HG03095 (cell line): Measurements from ENCODE around the gene ACTN2.
A peak's percentile ranks its signal among the peaks of the same experiment; 100 is the strongest.

Experiments
- ATAC-seq: cut with Tn5 transposase; IDR thresholded peaks from one replicate; pipeline ENCODE4 v1.9.1; 2021; ENCODE audit warnings: moderate library complexity; ENCODE audit not compliant: unreplicated experiment

ACTN2 gene

DNA sequence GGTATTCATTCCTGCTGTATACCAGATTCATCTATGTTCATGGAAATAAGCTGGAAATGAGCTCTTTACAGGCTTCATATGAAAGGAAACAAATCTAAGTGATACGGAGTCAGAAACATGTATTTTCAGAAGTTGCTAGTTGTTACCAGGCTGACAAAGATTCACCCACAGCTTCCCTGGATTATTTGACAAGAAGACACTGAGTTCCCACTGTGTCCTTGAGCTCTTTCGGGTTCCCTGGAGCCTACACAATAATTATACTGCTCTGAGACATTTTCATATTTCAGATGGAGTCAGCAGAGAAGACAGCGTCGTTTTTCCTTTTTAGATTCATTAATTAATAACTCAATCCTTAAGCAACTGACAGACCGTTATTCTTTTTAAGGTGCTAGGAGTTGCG lies 79.5 kb downstream of the ACTN2 start:
- no peak for ATAC-seq

DNA sequence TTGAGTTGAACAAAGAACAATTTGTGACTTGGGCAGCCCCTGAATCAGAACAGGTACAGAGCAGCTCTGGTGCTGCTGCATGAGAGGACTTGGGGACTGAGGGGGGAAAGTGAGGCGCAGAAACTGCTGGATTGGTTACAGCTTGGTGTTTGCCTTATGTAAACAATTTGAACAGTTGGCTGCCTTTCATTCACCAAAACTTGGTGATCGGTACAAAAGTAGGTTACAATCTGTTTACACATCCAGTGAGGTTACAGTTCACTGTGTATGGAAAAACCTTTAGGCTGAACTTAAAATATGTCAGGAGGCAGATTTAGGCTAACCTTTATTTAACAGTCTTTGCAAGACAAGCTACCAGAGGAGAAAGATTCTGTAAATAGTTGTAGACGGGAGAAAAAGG lies 80.2 kb downstream of the ACTN2 start:
- no peak for ATAC-seq

DNA sequence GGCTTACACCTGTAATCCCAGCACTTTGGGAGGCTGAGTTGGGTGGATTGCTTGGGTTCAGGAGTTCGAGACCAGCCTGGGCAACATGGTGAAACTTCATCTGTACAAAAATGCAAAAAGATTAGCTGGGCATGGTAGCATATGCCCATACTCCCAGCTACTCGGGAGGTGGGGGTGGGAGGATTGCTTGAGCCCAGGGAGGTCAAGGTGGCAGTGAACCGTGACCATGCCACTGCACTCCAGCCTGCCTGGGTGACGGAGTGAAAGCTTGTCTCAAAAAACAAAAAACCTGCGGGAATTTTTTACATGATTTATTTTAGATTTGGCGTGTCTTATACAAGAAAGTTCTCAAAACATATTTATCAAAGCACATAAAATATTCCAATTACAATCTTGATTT lies 81.0 kb downstream of the ACTN2 start:
- ATAC-seq: no peak

DNA sequence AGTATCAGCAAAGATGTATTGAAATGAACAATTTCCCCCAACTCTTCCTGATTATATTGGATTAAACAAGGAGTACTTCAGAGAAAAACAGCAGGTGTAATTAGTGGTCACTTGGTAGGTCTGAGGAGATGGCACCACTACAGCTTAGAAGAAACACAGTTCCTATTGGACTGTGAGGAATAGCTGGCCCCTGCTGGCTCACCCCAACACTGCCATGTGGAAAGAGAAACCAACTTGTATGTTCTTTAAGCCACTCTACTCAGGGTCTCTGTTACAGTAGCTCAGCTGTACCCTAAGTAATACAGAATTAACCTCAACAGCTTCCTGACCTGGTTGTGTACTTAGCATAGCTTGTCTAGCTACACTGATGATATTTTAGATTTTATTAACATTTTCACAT lies 82.3 kb downstream of the ACTN2 start:
- ATAC-seq: no peak

DNA sequence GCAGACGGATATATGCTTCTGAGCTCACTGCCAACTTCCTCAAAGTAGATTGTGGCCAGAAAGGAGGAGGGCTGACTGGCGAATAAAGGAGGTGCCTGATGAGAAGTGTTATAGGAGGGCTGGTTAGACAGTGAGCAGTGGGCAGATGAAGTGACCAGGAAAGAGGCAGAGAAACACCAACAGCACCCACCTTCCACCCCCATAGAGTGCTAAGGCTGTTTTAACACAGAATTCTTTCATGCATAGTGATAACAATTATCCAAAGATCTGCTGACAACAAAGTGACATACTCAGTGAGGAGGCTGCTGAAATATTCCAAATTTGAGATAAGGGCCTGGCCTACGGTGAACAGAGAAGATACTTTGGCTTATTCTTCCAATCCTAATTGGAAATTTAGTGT lies 87.6 kb downstream of the ACTN2 start:
- ATAC-seq: no peak

DNA sequence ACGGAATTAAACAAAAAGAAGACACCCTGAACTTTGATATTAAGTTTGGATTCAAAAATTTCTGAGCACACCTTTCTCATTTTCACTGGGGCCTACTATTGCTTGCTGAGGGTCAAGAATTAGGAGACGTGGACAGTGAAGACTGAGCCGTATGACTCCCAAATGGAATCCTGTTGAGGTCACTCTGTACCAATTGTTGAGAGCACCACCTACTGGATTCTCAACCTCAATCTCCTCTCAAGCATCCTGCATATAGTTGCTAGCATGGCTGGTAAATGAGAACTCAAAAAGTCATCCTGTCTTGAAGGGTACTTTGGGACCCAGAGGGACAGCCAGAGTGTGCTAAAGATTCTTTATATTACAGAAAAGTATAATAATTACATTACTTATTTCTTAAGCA lies 88.6 kb downstream of the ACTN2 start:
- no peak for ATAC-seq

DNA sequence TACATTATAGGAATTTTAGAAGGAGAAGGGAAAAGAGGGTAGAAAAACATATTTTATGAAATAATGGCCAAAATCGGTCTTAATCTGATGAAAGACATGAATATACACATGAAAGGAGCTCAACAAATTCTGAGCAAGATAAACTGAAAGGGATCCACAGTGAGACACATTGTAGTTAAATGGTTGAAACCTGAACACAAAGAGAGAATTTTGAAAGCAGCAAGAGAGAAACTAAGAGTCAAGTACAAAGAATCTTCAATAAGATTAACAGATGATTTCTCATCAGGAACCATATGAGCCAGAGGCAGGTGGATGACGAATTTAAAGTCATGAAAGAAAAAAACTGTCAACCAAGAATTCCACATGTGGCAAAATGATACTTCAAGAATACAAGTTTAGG lies 93.0 kb downstream of the ACTN2 start:
- no peak for ATAC-seq

DNA sequence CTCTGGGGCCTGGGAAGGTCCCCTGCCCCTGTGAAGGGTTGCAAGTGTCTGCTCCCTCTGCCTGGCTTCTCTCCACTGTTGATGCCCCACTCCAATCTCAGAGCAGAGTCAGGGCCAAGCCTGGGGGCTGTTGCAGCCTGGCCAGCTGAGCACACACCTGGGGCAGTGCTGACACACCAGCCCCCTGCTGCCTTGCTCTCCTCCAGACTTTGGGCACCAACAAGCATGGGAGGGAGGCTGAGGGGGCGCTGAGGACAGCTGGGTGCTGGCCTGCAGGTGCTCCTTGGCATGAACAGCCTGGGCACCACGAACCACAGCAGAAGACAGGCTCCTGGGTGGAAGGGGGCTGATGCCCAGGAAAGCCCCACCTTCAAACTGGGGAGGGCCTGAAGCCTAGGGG lies 99.2 kb downstream of the ACTN2 start:
- ATAC-seq: no peak

DNA sequence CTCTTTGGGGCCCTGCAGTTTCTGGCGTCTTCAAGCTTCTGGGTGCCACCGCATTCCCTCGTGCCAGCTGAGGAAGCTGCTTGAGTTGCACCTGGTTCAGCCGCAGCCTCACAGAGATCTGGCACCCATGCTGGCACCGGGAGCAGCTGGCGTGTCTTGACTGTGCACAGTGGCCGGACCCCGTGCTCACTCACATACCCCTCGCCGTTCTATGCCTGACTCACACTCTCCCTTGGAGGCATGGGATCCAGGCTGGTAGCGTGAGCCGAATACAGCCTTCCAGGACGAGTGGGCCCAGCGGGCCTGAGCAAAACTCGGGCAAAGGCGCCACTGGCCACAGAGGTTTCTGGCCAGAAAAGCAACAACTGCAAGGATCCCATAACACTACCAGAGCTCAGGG lies 100.2 kb downstream of the ACTN2 start:
- no peak for ATAC-seq

DNA sequence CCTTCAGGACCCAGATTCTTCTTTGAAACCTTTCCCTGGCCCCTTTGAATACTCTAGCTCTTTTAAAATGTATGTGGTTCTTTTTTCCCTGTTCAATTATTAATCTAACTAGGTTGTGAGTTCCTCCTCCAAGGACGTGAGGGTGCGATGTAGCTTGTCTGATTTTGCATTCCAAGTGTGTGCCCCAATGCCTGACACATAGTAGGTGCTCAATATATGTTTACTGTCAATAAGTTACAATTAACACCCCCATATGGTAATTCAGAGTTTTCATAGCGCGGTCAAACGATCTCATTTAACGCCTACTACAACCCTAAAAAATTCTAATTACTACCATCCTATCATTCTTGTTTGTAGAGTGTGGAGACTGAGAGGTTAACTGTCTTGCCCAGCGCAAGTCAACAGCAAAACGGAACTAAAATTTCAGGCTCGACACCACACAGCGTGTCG lies 108.3 kb downstream of the ACTN2 start:
- no peak for ATAC-seq

DNA sequence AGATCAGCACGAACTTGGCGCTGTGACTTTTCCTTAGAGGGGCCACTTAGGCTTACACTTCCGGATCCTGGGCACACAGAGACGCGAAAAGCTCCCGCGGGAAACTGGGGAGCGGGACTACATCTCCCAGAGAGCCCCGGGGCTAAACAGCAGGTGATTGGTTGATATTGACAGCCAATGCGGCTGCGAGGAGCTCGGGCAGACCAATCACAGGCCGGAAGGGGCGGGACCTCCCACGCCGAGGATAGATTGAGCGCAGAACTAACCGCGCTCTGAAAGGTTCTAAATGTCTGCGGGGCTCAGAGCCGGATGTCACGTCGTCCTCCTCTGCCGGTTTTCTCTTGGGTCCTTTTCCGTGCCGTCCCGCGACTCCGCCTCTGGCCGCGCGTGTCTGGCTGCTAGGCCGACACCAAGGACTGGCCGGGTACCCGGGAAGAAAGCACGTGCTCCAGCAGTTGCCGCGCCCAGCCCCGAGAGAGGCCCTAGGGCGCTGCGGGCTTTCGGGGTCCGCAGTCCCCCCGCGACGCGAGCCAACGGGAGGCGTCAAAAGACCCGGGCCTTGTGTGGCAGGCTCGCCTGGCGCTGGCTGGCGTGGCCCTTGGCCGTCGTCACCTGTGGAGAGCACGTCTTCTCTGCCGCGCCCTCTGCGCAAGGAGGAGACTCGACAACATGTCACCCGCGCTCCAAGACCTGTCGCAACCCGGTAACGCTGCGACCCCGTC lies 108.9 kb downstream of the ACTN2 start, which contains the start of gene MTR:
TSS of gene MTR (plus strand) at position 258 of the 722 bp plus-strand sequence. CDS start at position 670, 412 bp downstream.
- peak; percentile 98 for ATAC-seq

DNA sequence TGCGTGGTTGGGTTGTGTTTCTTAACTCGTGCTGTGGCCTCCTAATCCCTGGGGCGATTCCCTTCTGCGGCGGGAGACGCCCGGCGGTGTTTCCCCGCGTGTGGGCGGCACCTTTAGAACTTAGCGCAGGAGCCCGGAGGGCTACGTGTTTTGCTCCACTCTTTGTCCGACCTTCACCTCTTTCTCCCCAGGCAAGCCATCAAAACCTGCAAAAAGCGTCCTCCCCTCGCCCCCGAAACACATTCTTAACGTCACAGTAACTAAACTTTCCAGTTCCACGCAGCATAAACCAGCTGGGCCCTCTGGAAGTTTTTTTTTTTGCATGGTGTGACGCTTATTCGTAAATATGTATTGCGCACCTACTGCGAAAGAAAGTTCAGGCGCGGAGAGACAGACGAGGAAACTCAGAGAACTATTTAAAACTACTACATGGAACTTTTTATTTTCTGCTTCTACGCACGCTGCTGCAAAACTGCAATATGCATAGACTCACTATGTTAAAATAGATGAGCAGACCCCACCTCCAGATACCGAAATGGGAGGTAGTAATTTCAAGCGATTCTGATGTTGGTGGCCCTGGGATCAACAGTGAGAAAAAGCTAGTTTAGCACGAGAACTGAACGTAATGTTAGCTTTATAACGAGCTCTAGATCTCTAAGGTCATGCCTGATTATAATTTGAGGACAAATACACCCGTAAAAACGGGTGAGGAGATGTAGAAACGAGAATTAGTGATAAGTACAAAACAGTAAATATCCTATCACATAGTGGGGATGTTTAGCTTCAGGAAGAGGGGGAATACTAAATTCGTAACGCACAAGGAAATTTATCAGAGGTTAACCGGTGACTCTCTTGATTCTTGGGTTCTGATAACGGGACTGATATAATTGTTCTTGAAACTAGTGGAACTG lies 109.7 kb downstream of the ACTN2 start:
- peak; percentile 36 for ATAC-seq

DNA sequence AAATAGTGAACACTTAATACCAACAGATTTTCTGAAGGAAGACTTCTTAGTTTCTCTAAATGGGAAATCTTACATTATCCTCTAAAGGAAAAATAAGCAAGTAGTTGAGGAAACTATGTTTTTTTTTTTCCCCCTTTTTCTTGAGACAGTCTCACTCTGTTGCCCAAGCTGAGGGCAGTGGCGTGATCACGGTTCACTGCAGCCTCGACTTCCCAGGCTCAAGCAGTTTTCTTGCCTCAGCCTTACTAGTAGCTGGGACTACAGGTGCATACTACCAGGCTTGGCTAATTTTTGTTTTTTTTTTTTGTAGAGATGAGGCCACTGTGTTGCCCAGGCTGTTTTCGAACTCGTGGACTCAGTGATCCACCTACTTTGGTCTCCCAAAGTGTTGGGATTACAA lies 112.7 kb downstream of the ACTN2 start:
- no peak for ATAC-seq

DNA sequence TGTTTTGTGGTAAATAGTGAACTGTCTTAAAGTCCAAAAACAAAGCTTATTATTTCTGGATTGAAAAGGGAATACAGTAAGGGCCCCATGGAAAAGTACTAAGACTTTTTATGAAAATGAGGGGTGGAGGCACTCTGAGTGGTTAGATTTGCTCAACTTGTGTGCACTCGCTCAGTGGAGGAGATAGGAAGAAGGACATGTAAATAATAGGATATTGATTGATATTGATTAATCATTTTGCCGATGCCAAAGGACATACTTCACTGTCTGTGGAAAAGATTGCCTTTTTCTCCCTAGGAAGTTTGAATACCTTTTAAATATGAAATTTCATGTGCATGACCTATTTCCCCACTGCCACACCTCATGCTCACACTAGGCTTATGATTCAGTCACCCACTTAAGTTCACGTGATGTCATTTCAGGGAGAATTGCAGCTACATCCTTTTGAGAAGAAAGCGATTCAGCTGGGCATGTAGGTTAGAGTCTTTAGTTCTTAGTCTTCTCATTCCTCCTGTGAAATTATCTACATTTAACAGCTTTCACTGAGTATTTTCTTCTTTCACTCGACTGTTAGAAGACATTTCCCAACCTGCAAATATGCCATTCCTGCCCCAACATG lies 113.8 kb downstream of the ACTN2 start:
- no peak for ATAC-seq

DNA sequence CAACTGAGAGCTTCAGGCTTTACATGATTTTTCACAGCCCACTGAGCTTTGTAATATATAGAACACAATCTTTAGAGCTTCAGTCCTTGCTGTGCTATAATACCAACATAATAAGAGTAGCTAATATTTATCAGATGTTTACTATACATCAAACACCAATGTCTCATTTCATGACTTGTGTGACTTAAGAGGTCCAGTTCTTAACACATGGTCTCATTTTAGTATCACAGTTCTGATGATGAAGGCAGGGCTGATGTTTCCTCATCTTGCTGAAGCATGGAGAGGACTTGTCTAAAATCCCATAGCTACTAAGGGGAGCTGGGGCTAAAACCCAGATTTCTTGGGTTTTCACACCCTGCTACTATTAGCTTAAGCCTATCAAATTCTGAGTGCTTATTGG lies 114.3 kb downstream of the ACTN2 start:
- no peak for ATAC-seq

DNA sequence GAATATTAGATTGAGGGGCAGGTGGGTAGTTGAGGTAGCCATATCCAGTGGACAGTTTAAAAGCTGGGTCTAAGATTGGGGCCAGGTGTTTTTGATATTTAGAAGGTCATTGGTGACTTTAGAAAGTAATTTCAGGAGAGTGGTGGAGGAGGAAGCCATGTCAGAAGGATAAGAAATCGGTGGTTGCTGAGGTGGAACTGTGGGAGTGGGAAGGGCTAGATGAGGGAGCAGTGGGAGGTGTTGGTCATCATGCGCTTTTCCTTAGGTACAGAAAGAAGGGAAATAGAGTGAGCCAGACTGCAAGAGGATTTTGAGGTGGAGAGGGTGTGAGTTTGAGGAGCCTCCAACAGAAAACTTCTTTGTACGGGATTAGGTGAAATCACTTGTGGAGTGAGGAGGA lies 116.0 kb downstream of the ACTN2 start:
- ATAC-seq: no peak

DNA sequence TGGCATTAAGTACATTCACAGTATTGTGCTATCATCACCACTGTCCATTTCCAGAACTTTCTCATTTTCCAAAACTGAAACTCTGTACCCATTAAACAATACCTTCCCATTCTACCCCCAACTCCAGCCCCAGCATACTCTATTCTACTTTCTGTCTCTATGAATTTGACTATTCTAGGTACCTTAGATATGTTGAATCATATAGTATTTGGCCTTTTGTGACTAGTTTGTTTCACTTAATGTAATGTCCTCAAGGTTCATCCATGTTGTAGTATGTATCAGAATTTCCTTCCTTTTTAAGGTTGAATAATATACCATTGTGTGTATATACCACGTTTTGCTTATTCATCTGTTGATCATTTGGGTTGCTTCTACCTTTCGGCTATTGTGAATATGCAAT lies 120.3 kb downstream of the ACTN2 start:
- no peak for ATAC-seq

DNA sequence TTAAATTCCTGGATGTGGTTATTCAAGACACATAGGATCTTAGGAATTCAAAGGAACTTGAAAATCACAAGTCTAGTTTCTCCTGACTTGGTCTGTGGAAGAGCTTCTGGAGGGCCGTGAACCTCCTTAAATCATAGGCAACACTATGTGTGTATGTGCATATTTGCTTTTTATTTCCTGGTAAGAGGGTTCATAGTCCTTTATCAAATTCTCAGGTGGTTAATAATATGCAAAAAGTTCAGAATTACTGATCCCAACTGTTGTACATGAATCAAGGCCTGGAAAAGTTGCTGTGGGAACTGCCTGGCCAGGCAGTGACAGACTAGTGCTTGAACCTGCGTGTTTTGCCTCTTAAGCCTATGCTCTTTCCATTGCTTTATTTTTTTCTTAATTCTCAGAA lies 121.7 kb downstream of the ACTN2 start:
- no peak for ATAC-seq

DNA sequence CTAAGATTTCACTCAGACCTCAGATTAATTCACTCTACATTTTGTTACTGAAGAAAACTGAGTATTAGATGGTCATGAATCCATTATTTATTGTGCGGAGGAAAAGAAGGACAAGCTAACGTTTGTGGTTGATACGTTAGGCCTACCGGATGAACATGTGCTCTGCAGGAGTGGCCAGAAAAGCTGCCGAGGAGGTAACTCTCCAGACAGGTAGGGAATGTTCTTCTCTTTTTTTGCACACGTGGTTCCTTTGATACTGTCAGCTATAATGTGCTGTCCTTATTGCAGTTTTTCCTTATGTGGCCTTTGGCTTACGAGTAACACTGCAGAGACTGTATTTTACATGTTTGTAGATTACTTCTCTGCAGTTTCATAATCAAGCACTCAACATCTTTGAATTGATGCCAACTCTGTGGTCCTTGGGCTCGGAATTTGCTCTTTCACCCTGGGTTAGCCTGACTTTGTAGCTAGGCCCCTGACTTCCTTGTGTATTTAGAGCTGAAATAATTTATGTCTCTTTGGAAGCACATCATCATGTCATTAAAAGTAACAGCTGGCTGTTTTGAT lies 122.3 kb downstream of the ACTN2 start:
- no peak for ATAC-seq

DNA sequence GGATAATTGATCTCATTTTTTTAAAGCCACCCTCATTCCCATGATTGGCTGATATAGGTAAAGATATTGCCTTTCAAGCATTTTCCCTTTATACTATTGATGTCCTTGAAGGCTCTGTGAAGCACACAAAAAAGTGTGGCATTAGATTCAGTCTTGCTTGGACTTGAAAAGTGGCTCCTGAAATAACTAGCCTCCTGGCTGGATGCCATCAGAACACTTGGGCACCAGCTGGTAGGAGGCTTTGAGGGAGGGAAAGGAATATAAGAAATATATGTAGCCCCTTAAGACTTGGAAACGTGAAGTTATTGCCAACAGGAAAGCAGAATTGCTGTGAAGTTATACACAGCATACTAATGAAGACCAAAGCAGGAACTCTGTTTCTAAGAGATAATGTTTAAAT lies 122.8 kb downstream of the ACTN2 start:
- ATAC-seq: no peak

DNA sequence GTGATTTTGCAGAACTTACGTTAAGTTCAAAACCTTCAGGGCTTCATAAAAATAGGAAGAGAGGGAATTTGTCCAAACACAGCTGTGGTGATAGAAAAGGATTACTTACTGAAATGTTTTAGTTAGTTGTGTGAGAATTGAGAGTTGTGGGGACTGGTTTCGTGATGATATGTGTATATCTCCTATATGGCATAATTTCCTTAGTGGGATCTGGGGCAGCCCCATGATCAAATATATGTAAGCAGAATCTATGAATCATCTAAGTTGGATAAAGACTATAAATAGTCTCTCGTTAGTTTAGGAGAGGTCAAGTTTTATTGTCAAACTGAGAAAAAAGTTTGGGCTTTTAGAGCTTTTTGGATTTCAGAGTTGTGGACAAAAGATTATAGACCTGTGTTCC lies 123.7 kb downstream of the ACTN2 start:
- no peak for ATAC-seq
